A673 (cell line): ENCODE measurements around the gene TPM1.

ENCODE experiments used
- CTCF ChIP-seq: fragments of 300-800, 200-600 bp; sonication (generic); conservative IDR thresholded peaks from 2 replicates; pipeline ENCODE4 v1.5.1; 2017; ENCODE audit warnings: low read depth, mild to moderate bottlenecking, antibody characterized with exemption, low read length, moderate library complexity, mixed read lengths
- EZH2 ChIP-seq: fragments of 200-600 bp; sonication (generic); IDR thresholded peaks from 2 replicates; pipeline ENCODE4 v1.6.1; 2017; ENCODE audit warnings: borderline replicate concordance, low read depth, mild to moderate bottlenecking, mixed read lengths, antibody characterized with exemption, low read length; ENCODE audit not compliant: poor library complexity, severe bottlenecking

- no peak for TF ChIP-seq CTCF
- TF ChIP-seq EZH2, result no peak
These were observed 71.9 kb downstream of the TPM1 start for GRCh38 chr15:63114465-63114864.
